Adipose tissue (tissue), 3 donors: Measurements from ENCODE around the gene AP1G2. TPM values are rescaled to one million over a fixed set of nuclear protein-coding genes. Genes with fewer than 3 reads are reported as not detected.
"Not testable (repeated sequence)": the region's sequence is repeated elsewhere in the genome, so short reads cannot be mapped to it uniquely, and the experiment has no call there.

Experiments used
- H3K27ac ChIP-seq: one replicate; pipeline ENCODE4 v1.5.1; 2013; ENCODE audit warnings: low read depth, low read length
- WGBS, 3 donors: extraction: QIAGEN DNeasy Blood & Tissue Kit; methylation state at CpG; one replicate each; pipeline ENCODE4 v1.1.7; 2013; 5-methylcytosine and 5-hydroxymethylcytosine counted together
- polyA plus RNA-seq, 3 donors: library from polyadenylated mRNA; stranded (reverse); fragments of 200-250 nt; gene quantifications; one replicate each; pipeline ENCODE4 v1.2.3, GENCODE V29; 2013
- donor health status: healthy with polysubstance abuse.
- donor health status: Bipolar disorder and iron deficiency.
- donor health status: healthy.

Gene AP1G2
- polyA plus RNA-seq, 3 donors: 31.8 to 73.2 (median 60.2) TPM

- H3K27ac ChIP-seq: no peak overlapping the region
- 60 to 71% (median 65%) methylated on average over 1 of the region's 1 CpG for WGBS, 3 donors
Observed at GRCh38 chr14:23601845-23602180, 34.2 kb upstream of the AP1G2 start.

DNA sequence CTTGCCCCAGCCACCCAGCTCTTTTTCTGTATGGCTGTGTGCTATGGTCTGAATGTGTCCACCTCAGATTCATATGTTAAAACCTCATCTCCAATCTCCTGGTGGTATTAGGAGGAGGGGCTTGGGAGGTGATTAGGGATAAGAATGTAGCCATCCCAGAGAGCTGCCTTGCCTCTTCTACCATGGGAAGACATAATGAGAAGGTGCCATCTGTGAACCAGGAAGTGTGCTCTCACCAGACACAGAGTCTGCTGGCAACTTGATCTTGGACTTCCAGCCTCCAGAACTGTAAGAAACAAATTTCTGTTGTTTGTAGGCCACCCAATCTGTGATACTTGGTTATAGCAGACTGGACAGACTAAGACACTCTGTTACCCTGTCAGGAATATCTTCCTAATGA, 33.8 kb upstream of the AP1G2 start:
- no peak overlapping the region for H3K27ac ChIP-seq

GRCh38 chr14:23600806-23601205, 33.2 kb upstream of the AP1G2 start:
- WGBS, 3 donors: 98 to 100% (median 98%) methylated on average over 1 of the region's 1 CpG

GRCh38 chr14:23600322-23600707, 32.7 kb upstream of the AP1G2 start:
- WGBS, 3 donors: 44 to 100% (median 88%) methylated on average over 2 of the region's 2 CpGs
- H3K27ac ChIP-seq: no peak overlapping the region

More at GRCh38 chr14:23600806-23601205, 33.2 kb upstream of the AP1G2 start:
- H3K27ac ChIP-seq: no peak overlapping the region

GRCh38 chr14:23594191-23594590, 26.6 kb upstream of the AP1G2 start:
- H3K27ac ChIP-seq: not testable (repeated sequence)
- 64 to 88% (median 70%) methylated on average over 3 of the region's 3 CpGs for WGBS, 3 donors

DNA sequence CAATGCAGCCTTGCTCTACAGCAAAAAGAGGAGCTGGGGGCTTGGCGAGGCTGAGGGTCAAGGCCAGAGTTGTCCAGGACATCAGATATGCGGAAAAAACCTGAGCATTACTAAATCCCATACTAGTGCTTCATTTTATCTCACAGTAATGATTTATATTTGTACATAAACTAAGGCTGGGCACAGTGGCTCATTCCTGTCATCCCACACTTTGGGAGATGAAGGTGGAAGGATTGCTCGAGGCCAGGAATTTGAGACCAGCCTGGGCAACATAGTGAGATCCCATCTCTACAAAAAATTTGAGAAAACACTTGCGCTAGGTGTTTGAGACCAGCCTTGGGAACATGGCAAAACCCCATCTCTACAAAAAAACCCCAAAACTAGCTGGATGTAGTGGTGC, 22.6 kb upstream of the AP1G2 start:
- 89 to 93% (median 91%) methylated on average over 4 of the region's 4 CpGs for WGBS, 3 donors
- H3K27ac ChIP-seq: no peak overlapping the region

DNA sequence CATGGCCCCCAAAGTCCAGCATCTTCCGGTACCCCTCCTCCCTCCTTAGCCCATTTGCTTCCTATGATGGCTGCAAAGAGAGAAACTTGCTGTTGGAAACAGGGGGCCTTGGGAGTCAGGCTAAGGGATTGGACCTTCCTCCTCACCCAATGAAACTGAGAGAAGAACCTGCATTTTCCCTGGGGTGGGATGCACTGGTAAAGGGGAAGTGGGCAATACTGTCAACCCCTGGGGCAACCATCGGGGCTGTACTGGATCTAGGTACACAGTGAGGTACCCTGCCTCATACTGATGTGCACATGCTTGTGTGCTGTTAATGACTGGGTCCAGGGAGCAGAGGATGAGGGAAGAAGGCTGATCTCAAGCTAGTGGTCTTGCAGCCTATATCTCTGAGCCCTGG, 22.0 kb upstream of the AP1G2 start:
- 71 to 96% (median 79%) methylated on average over 2 of the region's 2 CpGs for WGBS, 3 donors

DNA sequence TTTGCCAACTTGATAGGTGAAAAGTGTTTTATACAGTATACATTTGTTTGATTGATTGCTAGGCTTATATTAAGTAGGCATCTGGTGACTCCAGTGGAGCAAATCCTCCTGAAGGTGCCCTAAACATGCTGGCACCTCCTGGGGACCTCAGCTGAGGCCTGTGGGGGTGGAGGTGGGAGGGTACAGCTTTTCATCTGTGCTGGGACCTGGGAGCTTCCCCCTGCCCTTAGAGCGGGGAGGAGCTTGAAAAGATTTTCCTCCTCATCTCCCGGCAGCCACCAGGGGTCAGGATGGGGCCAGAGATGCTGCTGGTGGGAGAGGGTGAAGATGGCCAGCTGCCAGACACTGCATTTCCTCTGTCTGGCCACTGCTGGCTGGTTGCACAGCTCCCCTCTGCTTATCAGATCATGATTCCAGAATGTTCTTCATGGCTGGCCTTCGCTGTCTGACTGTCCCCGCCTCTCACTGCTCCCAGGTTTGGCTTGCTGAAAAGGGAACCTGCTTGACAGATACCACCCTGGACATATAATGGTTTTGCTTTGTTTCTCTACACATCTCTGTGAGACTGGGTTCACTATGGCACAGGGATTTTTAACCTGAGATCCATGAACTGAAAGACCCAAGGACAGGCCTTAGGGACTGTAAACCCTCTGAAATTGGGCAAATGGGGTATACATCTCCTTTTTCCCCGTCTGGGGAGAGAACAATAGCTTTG, 21.4 kb upstream of the AP1G2 start:
- H3K27ac ChIP-seq: no peak overlapping the region
- 11 to 18% (median 15%) methylated on average over 5 of the region's 5 CpGs for WGBS, 3 donors

More for the DNA sequence above, 22.0 kb upstream of the AP1G2 start:
- no peak overlapping the region for H3K27ac ChIP-seq

DNA sequence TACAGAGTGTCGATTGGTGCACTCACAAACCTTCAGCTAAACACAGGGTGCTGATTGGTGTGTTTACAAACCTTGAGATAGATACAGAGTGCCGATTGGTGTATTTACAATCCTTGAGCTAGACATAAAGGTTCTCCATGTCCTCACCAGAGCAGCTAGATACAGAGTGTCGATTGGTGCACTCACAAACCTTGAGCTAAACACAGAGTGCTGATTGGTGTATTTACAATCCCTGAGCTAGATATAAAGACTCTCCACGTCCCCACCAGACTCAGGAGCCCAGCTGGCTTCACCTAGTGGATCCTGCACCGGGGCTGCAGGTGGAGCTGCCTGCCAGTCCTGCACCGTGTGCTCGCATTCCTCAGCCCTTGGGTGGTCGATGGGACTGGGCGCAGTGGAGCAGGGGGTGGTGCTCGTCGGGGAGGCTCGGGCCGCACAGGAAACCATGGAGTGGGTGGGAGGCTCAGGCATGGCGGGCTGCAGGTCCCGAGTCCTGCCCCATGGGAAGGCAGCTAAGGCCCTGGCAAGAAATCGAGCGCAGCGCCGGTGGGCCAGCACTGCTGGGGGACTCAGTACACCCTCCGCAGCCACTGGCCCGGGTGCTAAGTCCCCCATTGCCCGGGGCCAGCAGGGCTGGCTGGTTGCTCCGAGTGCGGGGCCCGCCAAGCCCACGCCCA, 17.1 kb upstream of the AP1G2 start:
- 87 to 92% (median 92%) methylated on average over 17 to 24 of the region's 26 CpGs for WGBS, 3 donors
- H3K27ac ChIP-seq: not testable (repeated sequence)

- WGBS, 3 donors: 78 to 86% (median 86%) methylated on average over 22 to 25 of the region's 25 CpGs
- not testable (repeated sequence) for H3K27ac ChIP-seq
Observed at GRCh38 chr14:23583761-23584526, 16.4 kb upstream of the AP1G2 start.

- 81 to 87% (median 85%) methylated on average over 3 of the region's 3 CpGs for WGBS, 3 donors
- H3K27ac ChIP-seq: no peak overlapping the region
Observed at GRCh38 chr14:23582906-23583760, 15.5 kb upstream of the AP1G2 start.

- 96 to 97% (median 97%) methylated on average over 4 to 6 of the region's 8 CpGs for WGBS, 3 donors
- no peak overlapping the region for H3K27ac ChIP-seq
Observed at GRCh38 chr14:23580948-23581281, 13.3 kb upstream of the AP1G2 start.

GRCh38 chr14:23580152-23580926, 12.7 kb upstream of the AP1G2 start:
- 89 to 92% (median 90%) methylated on average over 21 to 24 of the region's 24 CpGs for WGBS, 3 donors
- no peak overlapping the region for H3K27ac ChIP-seq

DNA sequence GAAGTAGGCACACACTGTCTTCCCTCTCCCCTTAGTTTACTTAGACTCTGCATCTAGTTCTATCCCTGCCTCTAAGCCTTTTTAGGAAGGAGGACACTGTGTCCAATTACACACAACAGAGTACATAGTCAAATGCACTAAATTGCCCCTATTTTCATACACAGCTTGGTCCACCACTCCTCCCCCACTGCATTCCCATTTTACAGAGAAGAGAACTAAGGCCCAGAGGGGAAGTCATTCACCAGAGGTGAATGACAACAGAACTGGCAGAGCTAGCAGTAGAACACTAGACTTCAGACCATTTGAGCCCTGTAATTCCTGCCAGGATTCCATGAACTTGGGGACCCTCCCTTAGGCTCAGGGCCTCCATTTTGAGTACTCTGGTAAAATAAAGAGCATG, 12.1 kb upstream of the AP1G2 start:
- no peak overlapping the region for H3K27ac ChIP-seq

DNA sequence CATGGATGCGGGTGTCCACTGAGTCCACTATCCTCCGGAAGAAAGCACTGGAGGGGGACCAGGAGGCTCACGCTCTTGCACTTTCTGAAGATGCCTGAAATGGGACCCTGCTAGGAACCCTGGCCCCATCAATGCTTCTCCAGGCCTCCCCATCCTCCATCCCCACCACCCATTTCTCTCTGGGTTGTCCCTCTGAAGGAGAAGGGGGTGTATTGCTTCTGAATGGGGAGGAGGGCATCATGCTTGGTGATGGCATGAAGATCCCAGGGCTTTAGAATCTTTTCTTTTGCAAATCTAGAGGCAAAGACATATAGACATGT, 11.7 kb upstream of the AP1G2 start:
- no peak overlapping the region for H3K27ac ChIP-seq
- WGBS, 3 donors: 46 to 74% (median 54%) methylated on average over 3 of the region's 3 CpGs

GRCh38 chr14:23578560-23579310, 11.1 kb upstream of the AP1G2 start, which contains the start of gene JPH4:
Gene JPH4, minus strand, starts transcription at chr14:23578790. Its CDS starts 1,337 bp downstream, at chr14:23577453.
- H3K27ac ChIP-seq: no peak within 1 kb of the TSS
- 14 to 33% (median 19%) methylated on average over 18 of the region's 18 CpGs for WGBS, 3 donors

DNA sequence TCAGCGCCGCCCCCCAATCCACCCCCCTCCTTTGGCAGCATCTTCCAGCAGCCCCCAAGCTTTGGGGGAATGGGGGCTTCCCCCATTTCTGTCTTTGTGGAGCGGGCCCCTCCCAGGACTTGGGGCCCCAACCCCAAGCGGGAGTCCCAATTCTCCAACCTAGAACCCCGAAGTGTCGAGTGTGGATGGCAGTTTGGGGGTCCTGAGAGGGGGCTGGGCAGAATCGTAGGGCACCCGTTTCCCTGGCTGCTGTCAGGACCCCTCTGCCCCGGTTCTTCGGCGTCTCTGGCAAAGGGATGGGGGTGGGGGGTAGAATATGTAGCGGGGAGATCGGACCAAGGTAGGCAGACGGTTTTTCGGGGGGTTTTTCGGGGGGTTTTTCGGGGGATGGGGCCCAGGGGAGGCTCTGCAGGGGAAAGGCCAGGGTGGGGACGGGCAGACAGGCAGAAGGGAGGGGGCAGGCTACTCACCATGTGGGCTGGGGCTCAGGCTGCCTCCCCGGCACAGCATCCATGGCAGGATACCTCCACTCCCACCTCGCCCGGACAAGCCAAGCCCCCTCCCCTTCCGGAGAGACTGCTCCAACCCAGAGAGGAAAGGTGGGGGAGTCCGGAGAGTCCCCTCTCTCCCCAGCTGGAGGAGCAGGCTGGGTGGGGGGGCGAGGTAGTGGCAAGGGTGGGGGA, 10.3 kb upstream of the AP1G2 start:
- 2 to 13% (median 3%) methylated on average over 20 to 24 of the region's 24 CpGs for WGBS, 3 donors

More for the DNA sequence above, 10.3 kb upstream of the AP1G2 start:
- no peak overlapping the region for H3K27ac ChIP-seq
